ENCODE measurements around the gene GPR89B. TPM values are rescaled to one million over a fixed set of nuclear protein-coding genes. Genes with fewer than 3 reads are reported as not detected.
"Not testable (repeated sequence)": the region's sequence is repeated elsewhere in the genome, so short reads cannot be mapped to it uniquely, and the experiment has no call there.

GPR89B gene
- polyA plus RNA-seq, 3 donors, result 54.2 to 58.5 (median 56.5) TPM

DNA sequence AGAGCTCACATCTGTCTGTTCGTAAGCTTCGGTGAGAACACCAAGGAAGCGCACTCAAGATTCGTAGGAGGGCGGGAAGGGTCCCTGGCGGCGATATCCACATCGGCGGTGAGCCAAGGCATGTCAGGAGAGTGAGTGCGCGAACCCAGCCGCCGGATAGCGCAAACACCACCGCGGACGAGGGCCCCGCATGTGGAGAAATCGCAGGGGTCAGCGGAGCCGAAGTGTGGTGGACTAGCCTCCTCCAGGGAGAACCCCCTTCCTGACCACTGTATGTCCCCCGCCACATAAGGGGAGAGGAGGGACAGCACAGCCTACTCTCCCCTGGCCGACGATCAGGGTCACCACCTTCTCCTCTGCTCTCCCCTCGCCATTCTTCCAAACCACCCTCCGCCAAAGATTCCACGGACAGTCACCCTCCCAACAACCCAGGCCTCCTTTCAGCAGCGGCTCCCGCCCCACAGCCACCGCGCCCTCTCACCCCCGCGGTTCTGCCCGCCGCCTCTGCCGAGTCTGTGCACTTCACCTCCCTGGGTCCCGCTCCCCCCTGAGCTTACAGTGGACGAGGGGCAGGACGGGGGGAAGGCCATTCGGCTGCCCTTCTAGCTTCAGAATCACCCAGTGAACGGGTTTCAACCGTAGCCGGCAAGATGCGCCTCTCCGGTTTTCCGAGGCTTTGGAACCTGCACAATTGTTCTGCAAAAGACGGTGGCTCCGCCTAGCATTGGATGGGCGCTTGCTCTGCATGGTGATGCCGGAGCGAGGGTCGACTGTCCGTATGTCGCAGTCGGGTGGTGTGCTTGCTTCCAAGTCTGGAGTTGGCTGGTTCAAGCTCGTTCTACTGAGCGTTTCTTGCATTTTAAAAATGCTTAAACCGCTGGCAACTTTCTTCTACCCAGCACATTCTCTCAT lies 86.3 kb downstream of the GPR89B start:
- not testable (repeated sequence) for DNase-seq (ENCODE audit: low read depth in 3 of 3, low spot score in 2 of 3)

DNA sequence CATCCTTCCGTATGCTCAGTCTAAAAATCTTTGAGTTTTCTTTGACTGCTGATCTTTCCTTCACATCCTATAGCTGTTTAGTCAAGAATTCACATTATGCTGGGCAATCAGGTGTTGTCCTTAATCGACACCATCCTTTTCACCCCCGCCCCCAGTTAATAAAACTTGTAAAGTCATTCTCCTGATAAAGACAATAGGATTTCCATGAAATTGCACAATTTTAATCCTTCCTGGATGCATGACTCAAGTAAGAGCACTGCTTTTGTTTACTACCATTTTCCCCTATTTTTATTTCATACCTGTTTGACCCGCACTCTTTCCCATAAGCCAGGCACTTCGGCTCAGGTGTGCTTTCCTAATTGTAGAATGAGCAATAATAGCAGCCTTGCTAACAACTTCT lies 96.7 kb downstream of the GPR89B start:
- DNase-seq (ENCODE audit: low read depth in 3 of 3, low spot score in 2 of 3), result not testable (repeated sequence)

DNA sequence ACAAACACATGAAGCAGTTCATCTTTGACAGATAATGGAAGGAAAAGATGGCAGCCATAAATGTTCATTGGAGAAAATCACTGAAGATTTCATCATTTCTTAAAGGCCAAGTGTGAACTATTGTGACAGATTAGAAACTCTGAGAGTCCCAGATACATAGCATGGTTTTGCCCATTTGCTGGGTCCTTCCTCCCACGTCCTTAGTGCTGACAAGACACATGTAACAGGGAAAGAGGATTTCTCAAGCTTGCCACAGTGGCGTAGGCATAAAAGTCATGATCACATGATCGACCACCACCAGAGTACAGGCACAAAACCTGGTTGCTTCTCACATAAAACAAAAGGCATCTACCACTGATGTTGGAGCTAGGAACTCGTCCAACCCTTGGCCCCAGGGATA lies 98.8 kb downstream of the GPR89B start:
- DNase-seq (ENCODE audit: low read depth in 3 of 3, low spot score in 2 of 3), result not testable (repeated sequence)

DNA sequence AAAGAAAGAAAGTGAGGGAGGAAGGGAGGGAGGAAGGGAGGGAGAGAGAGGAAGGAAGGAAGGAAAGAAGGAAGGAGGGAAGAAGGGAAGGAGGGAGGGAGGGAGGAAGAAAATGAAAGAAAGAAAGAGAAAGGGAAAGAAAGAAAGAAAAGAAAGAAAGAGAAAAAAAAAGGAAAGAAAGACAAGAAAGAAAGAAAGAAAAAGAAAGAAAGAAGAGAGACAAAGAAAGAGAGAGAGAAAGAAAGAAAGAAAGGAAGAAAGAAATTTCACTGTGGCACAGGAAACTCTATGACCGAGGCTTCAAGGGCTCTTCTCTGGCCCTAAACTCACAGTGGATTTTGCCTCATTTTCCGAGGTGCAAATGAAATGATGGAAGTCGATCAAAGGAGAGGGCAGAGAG lies 104.0 kb downstream of the GPR89B start:
- not testable (repeated sequence) for DNase-seq (ENCODE audit: low read depth in 3 of 3, low spot score in 2 of 3)

DNA sequence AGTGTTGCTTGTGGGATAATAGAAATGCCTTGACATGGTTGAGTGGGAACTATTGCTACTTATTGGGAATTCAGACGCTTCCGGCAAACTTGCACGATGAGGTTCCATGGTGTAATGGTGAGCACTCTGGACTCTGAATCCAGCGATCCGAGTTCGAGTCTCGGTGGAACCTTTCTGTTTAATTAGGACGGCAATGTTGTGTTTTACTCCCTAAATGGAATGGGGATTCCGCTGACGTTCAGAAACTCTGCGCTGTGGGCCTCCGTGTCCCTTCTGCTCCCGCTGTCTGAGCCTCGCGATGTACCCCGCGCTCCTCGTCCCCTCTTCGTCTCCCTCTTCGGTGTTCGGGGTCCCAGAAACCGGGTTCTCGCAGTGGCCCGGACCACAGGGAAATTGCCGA lies 104.5 kb downstream of the GPR89B start:
- not testable (repeated sequence) for DNase-seq (ENCODE audit: low read depth in 3 of 3, low spot score in 2 of 3)

DNA sequence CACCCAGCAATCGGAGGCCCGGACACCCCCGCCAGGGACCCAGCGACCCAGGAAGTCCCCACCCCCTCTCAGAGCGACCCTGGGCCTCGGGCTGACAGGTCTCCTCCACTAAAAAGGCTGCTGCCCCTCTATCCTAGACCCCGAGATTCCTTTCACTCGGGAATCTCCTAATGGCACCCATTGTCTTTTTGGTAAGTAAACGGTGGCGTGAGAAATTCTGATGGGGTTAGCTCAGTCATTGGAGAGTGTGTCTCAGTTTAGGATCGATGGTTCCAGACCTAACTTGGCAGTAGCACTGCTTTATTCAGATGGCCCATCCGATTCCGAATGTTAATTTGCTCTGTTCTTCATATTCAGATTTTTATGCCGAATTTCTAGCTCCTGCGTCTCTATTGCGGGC lies 104.9 kb downstream of the GPR89B start:
- not testable (repeated sequence) for DNase-seq (ENCODE audit: low read depth in 3 of 3, low spot score in 2 of 3)

DNA sequence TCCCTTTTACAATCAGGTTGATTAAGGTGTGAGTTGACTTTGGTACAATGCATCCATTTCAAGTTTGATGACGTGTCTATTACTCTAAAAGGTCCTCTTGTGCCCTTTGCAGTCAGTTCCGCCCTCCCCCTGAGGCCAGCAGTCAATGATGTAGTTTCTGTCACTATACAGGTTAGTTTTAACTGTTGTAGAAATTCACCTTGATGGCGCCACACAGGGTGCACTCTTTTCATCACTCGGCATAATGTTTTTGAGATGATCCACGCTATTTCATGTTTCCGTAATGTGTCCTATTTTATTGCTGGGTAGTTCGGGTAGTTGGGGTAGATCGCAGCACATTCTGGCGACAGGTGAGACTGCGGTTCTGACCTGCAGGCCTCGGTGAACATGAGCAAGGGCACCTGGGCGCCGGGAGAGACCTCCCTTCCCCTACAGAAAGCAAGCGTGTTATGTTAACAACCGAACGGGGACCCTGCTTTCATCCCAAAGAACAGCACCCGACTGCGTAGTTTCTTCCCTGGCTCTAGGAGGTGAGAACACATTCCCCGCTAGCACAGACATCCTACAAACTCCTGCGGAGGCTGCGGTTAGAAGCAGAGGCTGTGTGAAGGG lies 109.7 kb downstream of the GPR89B start:
- DNase-seq (ENCODE audit: low read depth in 3 of 3, low spot score in 2 of 3), result not testable (repeated sequence)

DNA sequence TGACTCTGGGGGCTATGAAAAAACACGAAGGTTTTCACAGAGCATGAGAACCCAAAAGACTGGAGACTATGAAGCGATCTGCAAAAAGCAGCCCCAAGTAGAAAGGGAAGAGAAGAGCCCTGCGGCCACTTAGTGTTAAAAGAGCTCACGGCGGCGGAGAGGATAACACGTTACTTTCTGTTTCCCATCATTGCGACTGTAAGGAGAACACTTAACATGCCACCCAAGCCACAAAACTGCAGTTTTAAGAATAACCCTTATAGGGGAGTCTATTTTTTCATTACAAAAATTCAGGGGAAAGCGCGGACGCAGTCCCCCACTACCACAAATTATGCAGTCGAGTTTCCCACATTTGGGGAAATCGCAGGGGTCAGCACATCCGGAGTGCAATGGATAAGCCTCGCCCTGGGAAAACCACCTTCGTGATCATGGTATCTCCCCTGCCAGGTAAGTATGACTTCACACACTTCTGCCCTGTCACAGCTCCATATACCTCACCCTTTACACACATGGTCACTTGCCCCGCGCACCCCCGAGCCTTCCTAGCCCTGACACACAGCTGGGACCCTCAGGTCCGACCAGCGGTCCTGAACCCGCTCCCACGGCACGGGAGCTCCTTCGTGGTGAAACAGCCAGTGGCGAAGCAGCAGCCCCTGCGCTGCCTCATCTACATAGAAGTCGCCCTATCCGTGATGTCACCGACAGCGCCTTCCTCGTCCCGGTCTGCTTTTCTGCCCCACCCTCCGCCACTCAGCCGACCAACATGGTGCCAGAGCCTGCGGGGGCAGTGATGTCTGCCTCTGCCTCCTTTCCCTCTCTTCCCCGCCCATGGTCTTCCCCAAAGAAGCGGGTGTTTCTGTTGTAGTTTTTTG lies 110.5 kb downstream of the GPR89B start:
- peak; percentile 25 to 78 (median 67) for DNase-seq (ENCODE audit: low read depth in 3 of 3, low spot score in 2 of 3)

Other genes with a start within 250 kb of the GPR89B start
- gene GJA5, start 167.8 kb upstream of the GPR89B start, polyA plus RNA-seq (ENCODE audit: insufficient read length in 3 of 3), result 10 to 100 TPM; 27.4 to 28.5 (median 28.2) TPM
- under 1 TPM; 0.53 to 0.72 (median 0.65) TPM for gene GJA8, start 25.6 kb upstream of the GPR89B start, polyA plus RNA-seq (ENCODE audit: insufficient read length in 3 of 3)
- 10 to 100 TPM; 25.8 to 29.9 (median 27.7) TPM for gene NBPF11, start 223.9 kb downstream of the GPR89B start, polyA plus RNA-seq (ENCODE audit: insufficient read length in 3 of 3)